Calu3 (cell line): Measurements from ENCODE around the gene RNASE1. TPM values are rescaled to one million over a fixed set of nuclear protein-coding genes. Genes with fewer than 3 reads are reported as not detected.

Experiments used
- BruUV-seq: library from RNA; stranded (reverse); fragments of 400-500 nt; replicated peaks from 2 replicates; lab custom pipeline; 2021; lab: Mats Ljungman, UMichigan
- CTCF ChIA-PET: fragments of 300-600 bp; sonication (Branson Sonifier 250); formaldehyde crosslinking; loops from one replicate; lab custom pipeline; 2022; ENCODE audit warnings: antibody characterized with exemption; lab: Charles Lee
- DNase-seq: peaks from one replicate; pipeline ENCODE4 v3.0.0; 2022
- H3K27ac Mint-ChIP-seq: one replicate; pipeline ENCODE4 v1.8.0; 2022; ENCODE audit warnings: mixed read lengths; ENCODE audit not compliant: unreplicated experiment
- H3K27me3 Mint-ChIP-seq: one replicate; pipeline ENCODE4 v1.8.0; 2022; ENCODE audit warnings: mixed read lengths; ENCODE audit not compliant: unreplicated experiment
- H3K36me3 Mint-ChIP-seq: one replicate; pipeline ENCODE4 v1.8.0; 2022; ENCODE audit warnings: mild to moderate bottlenecking, moderate library complexity, mixed read lengths; ENCODE audit not compliant: insufficient read depth, unreplicated experiment
- H3K4me1 Mint-ChIP-seq: one replicate; pipeline ENCODE4 v1.8.0; 2022; ENCODE audit warnings: mild to moderate bottlenecking, low read depth, mixed read lengths; ENCODE audit not compliant: unreplicated experiment
- H3K4me3 Mint-ChIP-seq: one replicate; pipeline ENCODE4 v1.8.0; 2022; ENCODE audit warnings: mild to moderate bottlenecking, low read depth, moderate library complexity, mixed read lengths; ENCODE audit not compliant: unreplicated experiment
- H3K9me3 Mint-ChIP-seq: one replicate; pipeline ENCODE4 v1.8.0; 2022; ENCODE audit warnings: low read depth, mixed read lengths; ENCODE audit not compliant: unreplicated experiment
- CTCF ChIP-seq: fragments of 200-600 bp; IDR thresholded peaks from one replicate; pipeline ENCODE4 v1.8.0; 2022; ENCODE audit warnings: antibody characterized with exemption; ENCODE audit not compliant: unreplicated experiment
- intact Hi-C: fragments of 100-400 bp; cut with micrococcal nuclease; formaldehyde crosslinking; loops from one replicate; pipeline ENCODE4 v1.10.0; 2022; ENCODE audit not compliant: unreplicated experiment
- total RNA-seq: library from RNA; stranded (reverse); gene quantifications from 2 replicates; pipeline ENCODE4 v1.2.3, GENCODE V29; 2022

The RNASE1 gene
- total RNA-seq, 1 experiment from 2014 or later = 45.8 TPM

GRCh38 chr14:20803223-20803622, 579 bp upstream of the RNASE1 start:
- Mint-ChIP-seq H3K4me3 (peak overlapping the region; percentile 61), H3K27me3 (no peaks in the 10 kb centered on the region), H3K9me3 (no peaks in the 10 kb centered on the region), H3K27ac (no peak overlapping the region), H3K36me3 (peaks cover 7% of the 10 kb centered on the region), H3K4me1 (peaks cover 52% of the 10 kb centered on the region)
- intact Hi-C loops = loop anchor here (5.0 to 10.0 kb wide), 2 partner anchors 58 to 96 kb away; partner anchors contain the start of gene EDDM3A
- no TSS peak for BruUV-seq
- CTCF ChIA-PET = interaction anchor here (1.1 to 1.2 kb wide), 3 partner anchors 19 to 89 kb away, joined by 3 to 8 read pairs (median 3); no protein-coding TSS in a partner anchor
- no peak for TF ChIP-seq CTCF
- DNase-seq = peak; percentile 13

DNA sequence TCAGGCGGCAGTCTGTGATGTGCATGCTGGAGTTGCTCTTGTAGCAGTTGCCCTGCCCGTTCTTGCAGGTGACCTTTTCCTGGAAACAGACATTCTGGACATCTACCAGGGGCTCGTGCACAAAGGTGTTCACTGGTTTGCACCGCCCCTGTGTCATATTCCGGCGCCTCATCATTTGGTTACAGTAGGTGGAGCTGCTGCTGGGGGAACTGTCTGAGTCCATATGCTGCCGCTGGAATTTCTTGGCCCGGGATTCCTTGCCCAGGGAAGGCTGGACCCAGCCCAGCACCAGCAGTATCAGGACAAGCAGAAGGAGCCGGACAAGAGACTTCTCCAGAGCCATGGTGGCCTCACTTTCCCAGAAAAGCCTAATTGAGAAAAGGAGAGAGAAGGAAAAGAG, 918 bp downstream of the RNASE1 start:
- Mint-ChIP-seq H3K4me3 (peak overlapping the region; percentile 61), H3K9me3 (no peaks in the 10 kb centered on the region), H3K4me1 (peaks cover 37% of the 10 kb centered on the region), H3K27me3 (no peaks in the 10 kb centered on the region), H3K27ac (no peak overlapping the region), H3K36me3 (peaks cover 7% of the 10 kb centered on the region)
- BruUV-seq = no TSS peak
- DNase-seq = peak; percentile 19
- intact Hi-C loops = loop anchor here (5.0 to 10.0 kb wide), 2 partner anchors 57 to 94 kb away; partner anchors contain the start of gene EDDM3A
- CTCF ChIA-PET = interaction anchor here (0.6 to 1.4 kb wide), 3 partner anchors 41 to 83 kb away, joined by 3 read pairs; no protein-coding TSS in a partner anchor
- no peak for TF ChIP-seq CTCF

DNA sequence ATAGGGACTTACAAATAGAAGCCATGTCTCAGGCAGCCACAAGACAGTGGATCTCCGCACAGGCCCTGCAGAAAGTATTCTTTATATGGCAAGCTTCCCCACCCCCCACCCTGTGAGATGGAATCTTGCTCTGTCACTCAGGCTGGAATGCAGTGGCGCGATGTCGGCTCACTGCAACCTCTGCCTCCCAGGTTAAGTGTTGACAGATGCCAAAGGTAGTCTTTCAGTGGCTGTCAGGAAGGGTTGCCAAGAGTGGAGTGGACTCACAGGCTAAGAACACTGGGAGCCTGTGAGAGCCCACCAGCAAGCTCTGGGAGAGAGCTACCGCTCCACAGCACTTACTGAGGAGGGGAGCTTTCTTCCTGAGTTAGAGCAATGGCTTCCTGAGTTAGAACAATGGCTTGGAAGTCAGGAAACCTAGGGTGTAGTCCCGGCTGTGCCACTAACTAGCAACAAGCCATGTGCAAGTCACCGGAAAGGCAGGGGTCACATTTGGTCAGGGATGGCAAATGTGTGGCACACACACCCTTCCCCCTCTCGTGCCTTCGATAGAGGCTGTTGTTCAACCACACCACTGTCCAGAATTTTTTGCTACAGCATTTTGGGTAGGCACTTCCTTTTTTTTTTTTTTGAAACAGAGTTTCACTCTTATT, 2.6 kb downstream of the RNASE1 start:
- Mint-ChIP-seq H3K36me3 (peaks cover 7% of the 10 kb centered on the region), H3K27ac (no peak overlapping the region), H3K27me3 (no peaks in the 10 kb centered on the region), H3K4me3 (no peak overlapping the region), H3K4me1 (peaks cover 37% of the 10 kb centered on the region), H3K9me3 (no peaks in the 10 kb centered on the region)
- TF ChIP-seq CTCF = no peak
- intact Hi-C loops = loop anchor here (5.0 to 10.0 kb wide), 2 partner anchors 55 to 93 kb away; partner anchors contain the start of gene EDDM3A
- no TSS peak for BruUV-seq
- CTCF ChIA-PET = no interaction called here
- DNase-seq = peak; percentile 15

DNA sequence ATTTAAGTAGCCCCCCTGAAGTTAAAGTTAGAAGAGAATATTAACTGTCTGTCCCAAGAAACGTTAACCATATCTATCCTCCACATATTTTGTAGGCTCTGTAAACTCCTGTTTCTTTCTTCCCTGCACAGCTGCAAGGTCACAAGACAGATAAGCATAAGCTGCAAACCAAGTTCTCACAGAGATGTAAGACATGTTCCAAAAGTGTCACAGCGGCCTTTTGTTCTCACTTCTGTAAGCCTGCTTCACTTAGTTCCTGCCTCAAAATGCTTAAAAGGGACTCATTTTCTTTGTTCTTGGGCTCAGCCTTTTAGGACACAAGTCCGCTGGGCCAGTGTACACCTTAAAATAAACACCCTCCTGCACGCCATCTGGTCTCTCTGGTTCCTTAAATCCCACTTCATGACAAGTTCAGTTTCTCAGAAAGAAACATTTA, 3.2 kb downstream of the RNASE1 start:
- Mint-ChIP-seq H3K4me3 (no peak overlapping the region), H3K27me3 (no peaks in the 10 kb centered on the region), H3K36me3 (peaks cover 7% of the 10 kb centered on the region), H3K27ac (no peak overlapping the region), H3K9me3 (no peaks in the 10 kb centered on the region), H3K4me1 (peaks cover 40% of the 10 kb centered on the region)
- DNase-seq = no peak
- CTCF ChIA-PET = no interaction called here
- TF ChIP-seq CTCF = no peak
- intact Hi-C loops = no loop called here
- no TSS peak for BruUV-seq
